DND-41 (cell line): ENCODE data around the gene CEP120.
A peak's percentile ranks its signal among the peaks of the same experiment; 100 is the strongest.

Source experiments
- ATAC-seq: fragments of 200-7000 bp; cut with Tn5 transposase; 3 replicates; pipeline ENCODE4 v1.9.1; 2021; ENCODE audit warnings: low read depth; ENCODE audit not compliant: insufficient read depth
- DNase-seq: peaks from one replicate; pipeline ENCODE4 v3.0.0-alpha.2; 2020
- H2AFZ ChIP-seq: 2 replicates; pipeline ENCODE4 v1.6.0; 2012; ENCODE audit warnings: low read depth, low read length
- H3K27ac ChIP-seq: 2 replicates; pipeline ENCODE4 v1.5.1; 2012; ENCODE audit warnings: low read length, inconsistent platforms
- H3K27me3 ChIP-seq: fragments of 200-600 bp; sonication (generic); 2 replicates; pipeline ENCODE4 v1.6.0; 2012; ENCODE audit warnings: low read length, mild to moderate bottlenecking, inconsistent platforms; ENCODE audit not compliant: insufficient read depth, poor library complexity
- H3K36me3 ChIP-seq: 2 replicates; pipeline ENCODE4 v1.5.1; 2012; ENCODE audit warnings: low read length, inconsistent platforms; ENCODE audit not compliant: insufficient read depth
- H3K4me1 ChIP-seq: 2 replicates; pipeline ENCODE4 v1.5.1; 2012; ENCODE audit warnings: mild to moderate bottlenecking, low read length; ENCODE audit not compliant: insufficient read depth
- H3K4me2 ChIP-seq: 2 replicates; pipeline ENCODE4 v1.6.0; 2012; ENCODE audit warnings: mild to moderate bottlenecking, moderate library complexity, low read length, inconsistent platforms; ENCODE audit not compliant: insufficient read depth
- H3K4me3 ChIP-seq, 2 experiments: fragments of 200-600 bp in 1 of 2; shearing (Covaris generic) in 1 of 2; 2 replicates each; pipeline ENCODE4 v1.5.1; 2012 to 2016; ENCODE audit warnings: inconsistent platforms in 2 of 2, low read length in 2 of 2, mild to moderate bottlenecking in 2 of 2, low read depth in 1 of 2, moderate library complexity in 1 of 2
- H3K79me2 ChIP-seq: 2 replicates; pipeline ENCODE4 v1.6.0; 2012; ENCODE audit warnings: low read length, inconsistent platforms; ENCODE audit not compliant: insufficient read depth
- H3K9ac ChIP-seq: 2 replicates; pipeline ENCODE4 v1.6.0; 2012; ENCODE audit warnings: low read depth, mild to moderate bottlenecking, inconsistent platforms, low read length, moderate library complexity
- H3K9me3 ChIP-seq: 2 replicates; pipeline ENCODE4 v1.5.1; 2012; ENCODE audit warnings: low read length, moderate library complexity, mild to moderate bottlenecking, inconsistent platforms; ENCODE audit not compliant: insufficient read depth, severe bottlenecking
- H4K20me1 ChIP-seq: 2 replicates; pipeline ENCODE4 v1.6.0; 2012; ENCODE audit warnings: low read length; ENCODE audit not compliant: insufficient read depth
- CTCF ChIP-seq: IDR thresholded peaks from 2 replicates; pipeline ENCODE4 v1.5.1; 2012; ENCODE audit warnings: borderline replicate concordance, low read length, moderate library complexity, mild to moderate bottlenecking; ENCODE audit not compliant: poor library complexity, severe bottlenecking; ENCODE audit errors: extremely low read depth
- EZH2 ChIP-seq: IDR thresholded peaks from 3 replicates; pipeline ENCODE4 v1.6.1; 2012; ENCODE audit warnings: borderline replicate concordance, low read depth, mild to moderate bottlenecking, moderate library complexity, low read length, inconsistent platforms; ENCODE audit not compliant: severe bottlenecking

The CEP120 gene

DNA sequence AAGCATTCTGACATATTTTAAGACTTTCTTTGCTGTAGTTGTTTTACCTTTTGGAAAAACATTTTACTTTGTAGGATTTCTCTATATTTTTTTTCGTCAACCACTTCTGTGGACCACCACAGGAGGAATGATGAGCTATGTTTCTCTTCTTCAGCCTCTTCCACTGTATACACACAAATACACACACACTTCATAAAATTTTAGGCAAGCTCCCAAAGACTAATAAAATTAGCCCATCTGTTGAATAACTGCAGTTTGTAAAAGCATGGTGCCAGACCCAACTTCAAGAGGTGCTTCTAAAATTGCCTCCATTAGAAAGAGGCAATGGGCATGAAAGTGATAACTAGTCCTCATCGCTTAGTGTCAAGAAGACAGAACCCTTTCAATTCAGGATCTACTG is 4.1 kb upstream of the CEP120 start:
- Histone ChIP-seq H3K4me2 (no peak overlapping the region), H3K4me3 (no peak overlapping the region), H3K79me2 (peaks cover 9% of the 10 kb centered on the region), H3K36me3 (no peaks in the 10 kb centered on the region), H2AFZ (no peak overlapping the region), H4K20me1 (no peaks in the 10 kb centered on the region), H3K4me1 (peaks cover 13% of the 10 kb centered on the region), H3K9ac (no peak overlapping the region), H3K27ac (no peak overlapping the region), H3K9me3 (no peaks in the 10 kb centered on the region), H3K27me3 (no peaks in the 10 kb centered on the region)
- DNase-seq (no peak), ATAC-seq (no peak)
- no peak for TF ChIP-seq CTCF
- no peak for TF ChIP-seq EZH2

DNA sequence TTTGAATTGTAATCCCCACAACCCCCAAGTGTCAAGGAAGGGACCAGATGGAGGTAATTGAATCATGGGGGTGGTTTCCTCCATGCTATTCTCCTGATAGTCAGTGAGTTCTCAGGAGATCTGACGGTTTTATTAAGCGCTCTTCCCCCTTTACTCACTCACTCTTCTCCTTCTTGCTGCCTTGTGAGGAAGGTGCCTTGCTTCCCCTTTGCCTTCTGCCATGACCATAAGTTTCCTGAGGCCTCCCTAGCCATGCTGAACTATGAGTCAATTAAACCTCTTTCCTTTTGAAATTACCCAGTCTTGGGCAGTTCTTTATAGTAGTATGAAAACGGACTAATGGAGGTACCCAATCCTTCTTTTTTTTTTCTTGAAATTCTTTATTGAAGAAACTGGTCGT is 2.2 kb upstream of the CEP120 start:
- Histone ChIP-seq H3K4me2 (no peak overlapping the region), H3K36me3 (no peaks in the 10 kb centered on the region), H2AFZ (no peak overlapping the region), H3K27me3 (no peaks in the 10 kb centered on the region), H3K9me3 (no peaks in the 10 kb centered on the region), H3K9ac (no peak overlapping the region), H3K27ac (no peak overlapping the region), H3K4me3 (no peak overlapping the region), H4K20me1 (no peaks in the 10 kb centered on the region), H3K79me2 (peaks cover 27% of the 10 kb centered on the region), H3K4me1 (peaks cover 31% of the 10 kb centered on the region)
- no peak for ATAC-seq
- no peak for TF ChIP-seq EZH2
- no peak for TF ChIP-seq CTCF
- DNase-seq = no peak

DNA sequence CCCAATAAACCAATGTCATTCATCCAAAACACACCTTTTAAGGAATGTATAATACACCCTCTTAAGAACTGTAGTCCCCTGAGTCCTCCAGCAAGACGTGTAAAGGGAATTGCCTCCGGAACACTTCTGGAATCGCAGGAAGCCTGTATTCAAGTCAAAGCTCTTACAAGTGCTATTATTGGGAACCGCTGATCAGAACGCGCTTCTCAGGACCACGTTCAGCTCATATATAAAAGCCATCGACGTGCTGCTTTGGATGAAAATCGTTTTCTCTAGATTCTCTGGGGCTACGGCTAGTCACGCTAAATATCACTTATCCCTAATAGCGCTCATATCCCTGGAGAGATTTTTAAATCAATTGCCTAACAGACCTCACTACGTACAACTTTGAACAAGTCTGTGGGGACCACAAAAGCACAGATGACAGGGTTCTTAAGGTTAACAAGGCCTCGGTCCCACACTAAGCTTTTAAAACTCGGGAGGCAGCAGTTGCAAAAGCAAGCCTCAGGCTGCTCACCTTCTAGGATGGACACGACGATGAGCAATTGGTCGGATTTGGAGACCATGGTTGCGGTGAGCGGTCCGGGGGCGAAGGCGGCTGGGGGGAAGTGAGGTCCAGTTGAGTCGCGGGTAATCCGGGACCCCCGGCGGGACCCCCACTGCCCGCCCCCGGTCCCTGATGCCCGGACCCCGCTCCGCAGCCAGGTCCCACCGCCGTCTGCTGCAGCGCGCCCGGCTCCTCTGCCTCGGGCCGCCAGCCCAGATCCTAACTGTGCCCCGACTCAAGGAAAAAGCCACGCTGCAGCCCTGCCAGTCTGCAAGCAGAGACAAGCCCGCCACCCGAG is 548 bp downstream of the CEP120 start:
- H3K4me3 ChIP-seq = peak overlapping the region; percentile 50 to 89
- no peaks in the 10 kb centered on the region for H3K9me3 ChIP-seq
- no peaks in the 10 kb centered on the region for H3K27me3 ChIP-seq
- H3K4me2 ChIP-seq = peak overlapping the region; percentile 80
- H3K9ac ChIP-seq = peak overlapping the region; percentile 84
- H3K36me3 ChIP-seq = peaks cover 7% of the 10 kb centered on the region; the same call in 1 of the 2 replicates
- ATAC-seq (peak; percentile 49), DNase-seq (peak; percentile 30)
- peaks cover 30% of the 10 kb centered on the region for H3K4me1 ChIP-seq
- H3K79me2 ChIP-seq = peaks cover 43% of the 10 kb centered on the region
- peak overlapping the region; percentile 95 for H2AFZ ChIP-seq
- peak overlapping the region; percentile 86 for H3K27ac ChIP-seq
- no peaks in the 10 kb centered on the region for H4K20me1 ChIP-seq
- TF ChIP-seq EZH2 (no peak), CTCF (no peak)
